HUES48 (cell line): ENCODE measurements around the gene ABL1.

ENCODE experiments used
- H3K27ac ChIP-seq: one replicate; pipeline ENCODE4 v1.7.0; 2013; ENCODE audit warnings: low read depth, low read length, inconsistent platforms
- H3K27me3 ChIP-seq: 2 replicates; pipeline ENCODE4 v1.6.1; 2013; ENCODE audit warnings: mild to moderate bottlenecking, low read length; ENCODE audit not compliant: control insufficient read depth, insufficient read depth
- H3K36me3 ChIP-seq: 2 replicates; pipeline ENCODE4 v1.6.1; 2013; ENCODE audit warnings: low read length; ENCODE audit not compliant: control insufficient read depth, insufficient read depth
- H3K4me1 ChIP-seq: 2 replicates; pipeline ENCODE4 v1.6.1; 2013; ENCODE audit warnings: mild to moderate bottlenecking, low read length; ENCODE audit not compliant: control insufficient read depth, insufficient read depth
- H3K4me3 ChIP-seq: 2 replicates; pipeline ENCODE4 v1.5.1; 2013; ENCODE audit warnings: mild to moderate bottlenecking, low read depth, low read length
- H3K9ac ChIP-seq: 2 replicates; pipeline ENCODE4 v1.6.1; 2013; ENCODE audit warnings: mild to moderate bottlenecking, low read depth, low read length, moderate library complexity
- H3K9me3 ChIP-seq: 2 replicates; pipeline ENCODE4 v1.6.1; 2013; ENCODE audit warnings: low read length; ENCODE audit not compliant: control insufficient read depth, insufficient read depth

ABL1 gene

DNA sequence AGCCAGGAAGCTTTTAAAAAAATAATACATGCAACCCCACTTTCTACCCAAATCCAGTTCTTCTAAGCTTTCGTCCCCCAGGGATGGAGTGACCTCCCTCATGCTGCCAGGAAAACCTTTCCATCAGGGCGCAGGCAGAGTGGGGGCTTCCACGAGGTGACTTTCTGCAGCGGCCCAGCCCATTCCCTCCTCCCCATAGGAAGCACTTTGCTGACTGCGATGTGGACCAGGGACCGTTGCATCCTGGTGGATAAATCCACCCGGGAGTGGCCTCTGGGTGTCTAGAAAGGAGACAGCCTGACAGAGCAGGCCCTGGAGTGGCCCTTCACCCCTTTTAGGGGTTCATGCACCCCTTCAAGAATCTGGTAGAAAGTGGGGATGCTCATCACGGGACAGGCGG is 60.0 kb downstream of the ABL1 start:
- no peak overlapping the region for H3K4me3 ChIP-seq
- H3K9me3 ChIP-seq, result no peaks in the 10 kb centered on the region
- peaks cover 25% of the 10 kb centered on the region for H3K36me3 ChIP-seq
- no peaks in the 10 kb centered on the region for H3K27me3 ChIP-seq
- no peak overlapping the region for H3K9ac ChIP-seq
- H3K27ac ChIP-seq, result no peak overlapping the region
- no peaks in the 10 kb centered on the region for H3K4me1 ChIP-seq

DNA sequence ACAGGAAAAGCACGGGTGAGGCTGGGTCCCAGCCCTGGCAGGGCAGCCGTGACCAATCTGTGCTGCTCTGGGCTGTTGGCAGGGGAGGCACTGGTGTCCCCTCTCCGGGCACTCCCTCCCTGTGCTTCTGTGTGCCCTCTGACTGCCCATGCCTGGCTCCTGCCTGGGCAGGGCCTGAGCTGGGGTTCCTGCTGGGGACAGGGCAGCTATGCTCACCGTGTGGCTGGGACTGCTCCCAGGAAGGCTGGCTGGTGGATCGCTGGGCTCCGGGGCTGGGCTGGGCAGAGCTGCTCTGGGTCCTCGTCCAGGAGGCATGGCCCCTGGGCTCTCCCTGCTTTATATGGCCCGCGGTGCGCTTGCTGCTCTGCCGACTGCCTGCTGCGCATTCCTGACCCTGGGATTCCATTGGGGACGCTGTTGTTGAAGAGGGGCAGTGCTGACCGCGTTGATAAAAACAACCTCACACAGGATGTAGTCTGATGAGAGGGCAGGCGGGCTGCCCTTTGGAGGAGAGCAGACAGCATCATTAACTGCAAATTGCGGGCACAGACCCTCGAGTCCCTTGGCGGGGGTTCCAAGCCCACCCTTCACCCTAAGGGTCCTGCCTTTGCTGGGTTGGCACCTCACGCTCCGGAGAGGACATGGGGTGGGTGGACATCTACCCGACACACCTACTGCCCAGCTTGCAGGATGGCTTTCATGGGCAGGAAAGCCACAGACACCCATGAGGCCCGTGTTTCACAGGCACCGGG is 60.6 kb downstream of the ABL1 start:
- no peaks in the 10 kb centered on the region for H3K9me3 ChIP-seq
- H3K4me1 ChIP-seq, result no peaks in the 10 kb centered on the region
- H3K36me3 ChIP-seq, result peaks cover 20% of the 10 kb centered on the region
- no peaks in the 10 kb centered on the region for H3K27me3 ChIP-seq
- H3K9ac ChIP-seq, result no peak overlapping the region
- H3K4me3 ChIP-seq, result no peak overlapping the region
- peak overlapping the region; percentile 6 for H3K27ac ChIP-seq

GRCh38 chr9:130896233-130897014 is 61.4 kb downstream of the ABL1 start, which contains the start of gene QRFP:
Gene QRFP (minus strand): TSS chr9:130896812. CDS start chr9:130893838, 2,974 bp downstream.
- H3K4me1 ChIP-seq, result no peaks in the 10 kb centered on the region
- no peaks in the 10 kb centered on the region for H3K9me3 ChIP-seq
- H3K27ac ChIP-seq, result peak within 1 kb of the TSS; percentile 6
- H3K36me3 ChIP-seq, result peaks cover 18% of the 10 kb centered on the region
- no peaks in the 10 kb centered on the region for H3K27me3 ChIP-seq
- H3K4me3 ChIP-seq, result no peak within 1 kb of the TSS
- H3K9ac ChIP-seq, result no peak within 1 kb of the TSS

GRCh38 chr9:130897105-130897751 is 62.2 kb downstream of the ABL1 start:
- H3K4me1 ChIP-seq, result no peaks in the 10 kb centered on the region
- H3K27ac ChIP-seq, result no peak overlapping the region
- no peaks in the 10 kb centered on the region for H3K27me3 ChIP-seq
- H3K9ac ChIP-seq, result no peak overlapping the region
- peaks cover 10% of the 10 kb centered on the region for H3K36me3 ChIP-seq
- no peaks in the 10 kb centered on the region for H3K9me3 ChIP-seq
- H3K4me3 ChIP-seq, result no peak overlapping the region

DNA sequence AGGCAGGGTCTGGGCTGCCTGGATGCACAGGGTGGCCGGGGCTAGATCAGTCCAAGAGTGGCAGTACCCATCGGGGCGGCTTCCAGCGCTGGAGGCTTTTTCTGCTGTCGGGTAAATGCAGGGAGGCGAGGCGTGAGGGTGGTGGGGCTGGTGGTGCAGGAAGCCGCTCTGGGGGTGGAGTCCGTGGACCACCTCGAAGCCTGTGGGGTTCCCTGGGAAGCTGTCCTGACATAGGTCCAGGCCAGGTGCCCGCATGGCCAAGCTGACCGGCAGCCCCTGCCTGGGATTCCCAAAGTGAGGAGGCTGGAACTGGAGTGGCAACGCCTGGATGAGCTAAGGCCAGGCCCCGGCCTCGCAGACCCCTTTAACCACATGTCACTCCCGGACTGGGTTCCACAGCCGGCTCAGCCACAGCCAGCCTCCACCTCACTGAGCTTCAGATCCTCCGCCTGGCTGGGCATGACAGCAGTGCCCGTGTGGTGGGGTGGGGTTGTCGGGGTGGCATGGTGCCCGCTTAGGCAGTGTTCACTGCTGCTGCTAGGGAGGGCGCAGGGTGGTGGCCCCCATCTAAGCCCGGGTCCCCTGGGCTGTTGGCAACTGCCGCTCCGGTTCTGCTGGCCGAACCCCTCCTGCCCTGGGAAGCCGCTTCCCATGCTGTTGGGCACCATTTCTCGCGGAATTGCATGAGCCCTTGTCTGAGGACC is 62.9 kb downstream of the ABL1 start:
- no peaks in the 10 kb centered on the region for H3K9me3 ChIP-seq
- peaks cover 2% of the 10 kb centered on the region for H3K36me3 ChIP-seq
- no peaks in the 10 kb centered on the region for H3K4me1 ChIP-seq
- H3K27ac ChIP-seq, result no peak overlapping the region
- no peak overlapping the region for H3K9ac ChIP-seq
- H3K4me3 ChIP-seq, result no peak overlapping the region
- no peaks in the 10 kb centered on the region for H3K27me3 ChIP-seq

DNA sequence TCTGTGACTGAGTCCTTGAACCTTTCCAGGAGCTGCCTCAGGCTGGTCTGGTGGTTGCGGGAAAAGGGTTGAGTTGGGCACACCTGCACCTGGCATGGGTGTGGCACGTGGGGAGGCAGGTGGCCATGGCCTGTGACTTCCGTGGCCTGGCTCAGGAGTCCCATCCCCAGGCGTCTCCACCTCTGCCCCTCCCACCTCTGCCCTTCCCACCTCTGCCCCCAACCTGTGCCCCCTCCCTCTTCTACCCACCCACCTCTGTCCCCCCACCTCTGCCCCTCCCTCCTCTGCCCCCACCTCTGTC is 63.4 kb downstream of the ABL1 start:
- H3K4me3 ChIP-seq, result no peak overlapping the region
- H3K36me3 ChIP-seq, result no peaks in the 10 kb centered on the region
- no peak overlapping the region for H3K27ac ChIP-seq
- no peaks in the 10 kb centered on the region for H3K27me3 ChIP-seq
- no peaks in the 10 kb centered on the region for H3K9me3 ChIP-seq
- H3K4me1 ChIP-seq, result no peaks in the 10 kb centered on the region
- H3K9ac ChIP-seq, result no peak overlapping the region

- Histone ChIP-seq H3K27me3 (no peaks in the 10 kb centered on the region), H3K4me1 (no peaks in the 10 kb centered on the region), H3K9me3 (no peaks in the 10 kb centered on the region), H3K36me3 (no peaks in the 10 kb centered on the region), H3K4me3 (no peak overlapping the region), H3K27ac (no peak overlapping the region), H3K9ac (no peak overlapping the region)
Observed at GRCh38 chr9:130899051-130899748, 64.1 kb downstream of the ABL1 start.

DNA sequence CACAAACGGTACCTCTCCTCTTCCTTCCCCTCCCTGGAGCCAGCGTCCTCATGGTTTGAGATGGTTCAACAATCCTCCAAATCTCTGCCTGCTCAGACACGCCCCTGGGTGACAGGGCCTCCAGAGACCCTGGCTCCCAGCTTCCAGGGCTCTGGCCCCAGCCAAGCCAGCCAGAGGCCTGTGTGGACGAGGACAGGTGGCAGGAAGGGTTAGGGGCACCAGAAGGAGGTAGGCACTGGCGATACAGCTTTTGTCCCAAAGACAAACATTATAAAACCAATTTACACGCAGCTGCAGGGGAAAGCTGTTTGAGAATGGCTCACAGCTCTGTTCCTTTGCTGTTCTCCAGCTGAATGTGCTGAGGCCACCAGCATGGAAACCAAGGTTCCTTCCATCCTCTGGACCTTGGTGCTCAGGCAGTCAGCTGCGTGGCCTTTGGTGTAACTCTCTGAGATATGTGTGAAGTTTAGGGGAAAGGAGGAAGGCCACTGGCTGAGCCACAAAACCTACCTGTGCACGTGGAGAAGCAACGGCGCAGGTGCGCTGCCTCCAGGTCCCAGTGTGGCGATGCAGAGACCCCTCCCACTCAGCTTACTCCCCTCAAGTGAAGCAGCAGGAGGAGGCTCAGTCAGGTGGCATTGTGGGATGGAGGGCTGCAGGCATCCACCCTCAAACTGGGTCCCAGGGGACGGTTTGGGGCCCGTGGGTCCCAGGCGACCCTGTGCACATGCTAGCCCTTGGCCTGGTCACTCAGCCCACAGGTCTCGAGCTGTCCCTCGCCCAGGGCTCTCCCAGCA is 65.8 kb downstream of the ABL1 start:
- Histone ChIP-seq H3K9ac (no peak overlapping the region), H3K27ac (no peak overlapping the region), H3K27me3 (no peaks in the 10 kb centered on the region), H3K9me3 (no peaks in the 10 kb centered on the region), H3K4me1 (no peaks in the 10 kb centered on the region), H3K36me3 (no peaks in the 10 kb centered on the region), H3K4me3 (no peak overlapping the region)

GRCh38 chr9:130901498-130902203 is 66.6 kb downstream of the ABL1 start:
- Histone ChIP-seq H3K9ac (no peak overlapping the region), H3K9me3 (no peaks in the 10 kb centered on the region), H3K4me3 (no peak overlapping the region), H3K27me3 (no peaks in the 10 kb centered on the region), H3K36me3 (no peaks in the 10 kb centered on the region), H3K27ac (no peak overlapping the region), H3K4me1 (no peaks in the 10 kb centered on the region)
